Measurements from ENCODE around the gene ATRIP.
A peak's percentile ranks its signal among the peaks of the same experiment; 100 is the strongest.
"Not testable (repeated sequence)": the region's sequence is repeated elsewhere in the genome, so short reads cannot be mapped to it uniquely, and the experiment has no call there.

ATRIP gene

DNA sequence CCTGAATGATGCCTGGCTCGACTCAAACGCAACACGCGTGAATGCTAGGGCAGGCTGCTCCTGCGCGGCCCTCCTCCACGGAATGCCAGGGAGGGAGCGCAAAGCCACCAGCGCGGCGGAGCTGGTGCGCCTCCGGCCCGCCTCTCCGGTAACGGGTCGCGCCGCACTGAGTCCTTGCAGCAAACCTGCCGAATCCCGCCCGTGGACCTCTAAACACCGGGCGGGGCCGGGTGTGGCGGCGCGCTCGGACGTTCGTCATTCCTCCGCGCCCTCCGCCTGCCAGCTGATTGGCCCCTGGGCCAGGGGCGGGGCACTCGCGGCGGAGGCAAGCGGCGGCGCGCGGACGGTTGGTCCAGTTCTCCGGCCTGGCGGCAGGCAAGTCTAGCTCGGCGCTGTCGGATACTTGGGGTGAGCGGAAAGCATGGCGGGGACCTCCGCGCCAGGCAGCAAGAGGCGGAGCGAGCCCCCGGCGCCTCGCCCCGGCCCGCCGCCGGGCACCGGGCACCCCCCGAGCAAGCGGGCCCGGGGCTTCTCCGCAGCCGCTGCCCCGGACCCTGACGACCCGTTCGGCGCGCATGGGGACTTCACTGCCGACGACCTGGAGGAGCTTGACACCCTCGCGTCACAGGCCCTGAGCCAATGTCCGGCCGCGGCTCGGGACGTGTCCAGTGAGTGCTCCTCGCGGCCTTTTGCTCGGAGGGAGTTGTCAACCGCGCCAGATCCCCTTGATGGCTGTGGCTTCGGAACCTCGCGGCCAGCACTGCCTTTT, at the start of gene ATRIP:
TSS of gene ATRIP (plus strand) at position 313 of the 769 bp plus-strand sequence. CDS start at position 422, 109 bp downstream.
- peak; percentile 75 for DNase-seq (ENCODE audit: low read depth)

DNA sequence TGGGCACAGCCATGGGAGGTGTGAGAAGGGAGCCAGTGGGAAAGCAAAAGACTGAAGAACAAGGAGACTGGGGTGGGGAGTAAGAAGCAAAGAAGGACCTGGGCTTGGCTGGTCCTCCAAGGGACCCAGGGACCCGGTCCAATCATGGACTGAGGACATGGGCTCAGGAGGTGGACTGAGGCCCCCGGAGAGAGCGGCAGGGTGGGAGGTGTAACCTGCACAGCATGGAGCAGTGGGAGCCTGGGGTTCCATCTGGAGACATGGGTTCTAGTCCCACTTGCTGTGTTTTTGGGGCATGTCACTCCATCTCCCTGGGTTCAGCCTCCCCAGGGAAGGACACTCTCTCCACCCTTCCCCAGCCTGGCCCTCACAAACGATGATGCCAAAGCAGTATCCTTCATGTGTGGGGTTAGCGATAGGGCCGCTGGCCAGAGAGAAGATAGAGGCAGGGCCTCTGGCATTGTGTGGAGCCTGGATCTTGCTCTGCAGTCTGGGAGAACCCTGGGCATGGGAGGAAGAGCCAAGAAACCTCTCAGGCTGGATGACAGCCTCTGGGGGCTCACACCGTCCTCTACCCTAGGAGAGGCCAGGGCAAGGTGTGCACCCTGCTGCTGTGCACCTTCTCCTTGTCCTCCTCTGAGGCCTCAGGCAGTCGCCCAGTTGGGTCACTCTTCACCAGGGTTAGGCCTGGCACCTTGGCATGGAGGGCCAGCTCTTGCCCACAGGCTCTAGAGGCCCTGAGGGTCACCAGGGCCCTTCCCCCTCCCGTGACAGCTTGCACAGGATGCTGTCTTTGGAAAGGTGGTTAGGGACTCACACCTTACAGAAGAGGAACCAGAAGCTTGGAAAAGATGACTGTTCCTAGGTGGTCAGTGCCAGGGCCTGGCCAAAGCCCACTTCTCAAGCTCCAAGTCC, 48.5 kb upstream of the ATRIP start:
- DNase-seq (ENCODE audit: low read depth): no peak

DNA sequence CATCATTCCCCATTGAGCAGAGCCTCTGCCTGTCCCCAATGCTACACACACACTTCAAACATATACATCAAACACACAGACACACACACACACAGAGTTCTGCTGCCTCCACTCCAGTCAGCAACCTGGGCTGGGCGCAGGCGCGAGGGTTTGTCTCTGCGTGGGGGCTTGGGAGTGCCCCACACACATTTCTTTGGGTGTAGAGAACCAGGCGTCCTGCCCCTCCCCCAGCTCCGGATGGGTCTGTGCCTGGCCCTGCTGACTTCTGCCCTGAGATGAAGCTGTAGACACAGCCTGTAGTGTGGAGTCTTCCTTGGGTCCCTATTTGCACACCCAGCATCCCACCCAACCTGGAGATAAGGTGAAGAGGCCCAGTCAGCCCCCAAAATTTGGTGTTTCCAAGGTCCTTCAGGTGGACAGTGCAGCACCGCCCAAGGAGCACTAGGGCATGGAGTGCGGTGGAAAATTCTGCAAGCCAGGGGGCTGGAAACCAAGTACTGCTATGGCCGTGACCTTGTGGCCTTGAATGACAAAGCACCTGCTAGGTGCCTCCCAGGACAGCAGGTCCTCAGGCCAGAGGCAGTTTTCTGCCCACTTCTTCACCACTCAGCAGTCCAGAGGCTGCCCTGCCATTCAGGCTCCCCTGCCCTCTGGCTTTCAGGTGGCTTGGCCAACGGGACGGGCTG, 47.7 kb upstream of the ATRIP start:
- no peak for DNase-seq (ENCODE audit: low read depth)

DNA sequence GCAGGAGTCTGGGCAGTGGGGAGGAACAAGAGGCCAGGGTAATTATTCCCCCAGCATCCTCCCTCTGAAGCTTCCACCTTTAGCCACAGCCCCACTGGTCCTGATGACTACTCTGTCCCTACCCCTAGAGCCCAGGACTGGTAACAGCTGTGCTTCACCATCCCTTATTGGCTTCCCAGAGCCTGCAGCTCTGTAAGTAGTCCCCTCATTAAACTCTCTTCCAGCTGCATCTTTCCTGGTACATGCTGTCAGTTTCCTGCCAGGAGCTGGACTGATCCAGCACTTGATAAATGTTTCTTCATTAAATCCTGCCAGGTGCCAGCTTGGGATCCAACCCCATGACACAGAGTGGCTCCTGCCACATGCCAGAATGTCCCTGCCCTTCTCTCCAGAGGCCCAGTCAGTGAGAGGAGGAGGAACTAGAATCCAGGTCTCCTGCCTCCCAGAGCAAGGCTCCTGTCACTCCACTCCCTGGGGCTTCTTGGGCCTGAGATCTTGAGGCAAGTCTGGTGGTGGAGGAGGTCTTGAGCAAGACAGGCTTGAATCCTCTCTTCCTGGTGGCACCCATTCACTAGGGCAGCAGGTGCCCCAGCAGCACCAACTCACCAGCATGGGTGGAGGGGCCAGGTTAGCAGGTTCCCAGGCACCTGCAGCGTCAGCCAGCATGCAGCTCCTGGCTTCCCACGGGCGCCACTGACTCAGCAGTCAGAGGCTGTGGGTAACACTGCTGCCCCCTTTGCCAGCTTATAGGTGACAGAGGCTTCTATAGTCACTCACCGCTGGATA, 47.0 kb upstream of the ATRIP start:
- no peak for DNase-seq (ENCODE audit: low read depth)

DNA sequence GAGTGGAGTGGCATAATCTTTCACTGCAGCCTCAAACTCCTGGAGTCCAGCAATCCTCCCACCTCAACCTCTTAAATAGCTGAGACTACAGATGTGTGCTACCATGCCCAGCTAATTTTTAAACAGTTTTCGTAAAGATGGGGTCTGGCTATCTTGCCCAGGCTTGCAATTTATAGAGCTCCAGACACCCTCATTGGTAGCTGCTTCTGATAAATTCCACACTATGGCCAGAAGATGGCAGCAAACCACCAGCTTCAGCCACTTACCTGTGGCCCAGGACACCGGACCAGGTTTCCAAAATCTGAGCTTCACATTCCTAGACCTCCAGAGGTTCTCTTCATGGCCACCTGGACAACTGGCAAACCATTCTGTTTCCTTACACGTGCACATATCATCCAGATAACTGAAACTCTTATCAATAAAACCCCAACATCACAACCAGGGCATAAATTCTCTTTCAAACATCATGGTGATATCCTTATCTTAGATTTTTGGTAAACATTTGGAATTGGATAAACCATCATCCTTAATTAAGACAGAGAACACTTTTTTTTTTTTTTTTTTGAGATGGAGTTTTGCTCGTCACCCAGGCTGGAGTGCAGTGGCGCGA, 45.6 kb upstream of the ATRIP start:
- DNase-seq (ENCODE audit: low read depth): peak; percentile 46

DNA sequence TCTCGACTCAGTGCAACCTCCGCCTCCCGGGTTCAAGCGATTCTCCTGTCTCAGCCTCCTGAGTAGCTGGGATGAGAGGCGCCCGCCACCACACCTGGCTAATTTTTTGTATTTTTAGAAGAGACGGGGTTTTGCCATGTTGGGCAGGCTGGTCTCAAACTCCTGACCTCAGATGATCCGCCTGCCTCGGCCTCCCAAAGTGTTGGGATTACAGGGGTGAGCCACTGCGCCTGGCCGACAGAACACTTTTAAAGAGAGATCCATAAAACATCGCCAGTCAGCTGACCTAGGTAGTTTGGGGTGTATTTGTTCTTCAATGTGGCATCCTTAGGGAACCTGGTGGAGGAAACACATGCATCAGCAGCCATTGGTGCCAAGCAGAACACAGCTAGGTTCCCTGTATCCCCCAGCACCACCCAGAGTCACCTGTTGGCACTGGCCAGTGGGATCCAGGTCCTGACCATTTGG, 45.1 kb upstream of the ATRIP start:
- DNase-seq (ENCODE audit: low read depth): not testable (repeated sequence)

DNA sequence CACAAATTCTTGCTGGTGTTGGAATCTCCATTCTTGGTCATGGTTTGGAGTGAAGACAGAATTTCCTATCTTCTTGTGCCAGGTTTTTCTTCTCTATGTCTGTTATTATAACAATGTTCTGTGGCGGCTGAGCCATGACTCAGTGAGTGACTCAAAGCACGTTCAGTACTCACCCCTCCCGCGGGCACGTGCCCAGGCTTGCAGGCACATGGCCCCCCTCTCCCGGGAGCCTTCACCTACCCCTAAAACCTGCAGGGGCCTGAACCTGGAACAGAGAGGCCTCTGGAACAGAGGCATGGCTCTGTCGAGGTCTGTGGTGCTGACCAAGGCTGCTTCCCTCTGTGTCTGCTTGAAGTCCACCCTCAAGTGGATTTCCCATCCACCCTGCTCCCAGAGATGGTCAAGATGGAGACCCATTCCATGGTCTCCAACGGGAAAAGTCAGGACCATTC, 44.2 kb upstream of the ATRIP start:
- DNase-seq (ENCODE audit: low read depth): no peak

DNA sequence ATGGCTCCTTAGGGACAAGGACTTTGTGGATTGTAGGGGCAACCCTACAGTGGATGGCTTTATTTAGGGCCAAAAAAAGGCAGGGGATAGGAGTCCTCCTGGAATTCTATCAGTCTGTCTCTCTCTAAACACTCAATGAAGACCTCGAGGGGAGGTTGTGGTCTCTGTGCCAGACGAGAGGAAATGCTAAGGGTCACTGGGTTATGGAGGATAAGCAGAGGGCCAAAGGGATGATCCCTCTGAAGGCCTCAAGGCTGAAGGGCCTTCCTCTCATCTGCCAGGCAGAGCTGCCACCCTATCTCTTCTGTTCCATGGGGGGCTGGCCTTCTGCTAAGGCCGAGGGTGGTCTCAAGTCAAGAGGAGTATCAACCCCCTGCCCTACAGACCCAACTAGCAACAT, 43.6 kb upstream of the ATRIP start:
- no peak for DNase-seq (ENCODE audit: low read depth)

DNA sequence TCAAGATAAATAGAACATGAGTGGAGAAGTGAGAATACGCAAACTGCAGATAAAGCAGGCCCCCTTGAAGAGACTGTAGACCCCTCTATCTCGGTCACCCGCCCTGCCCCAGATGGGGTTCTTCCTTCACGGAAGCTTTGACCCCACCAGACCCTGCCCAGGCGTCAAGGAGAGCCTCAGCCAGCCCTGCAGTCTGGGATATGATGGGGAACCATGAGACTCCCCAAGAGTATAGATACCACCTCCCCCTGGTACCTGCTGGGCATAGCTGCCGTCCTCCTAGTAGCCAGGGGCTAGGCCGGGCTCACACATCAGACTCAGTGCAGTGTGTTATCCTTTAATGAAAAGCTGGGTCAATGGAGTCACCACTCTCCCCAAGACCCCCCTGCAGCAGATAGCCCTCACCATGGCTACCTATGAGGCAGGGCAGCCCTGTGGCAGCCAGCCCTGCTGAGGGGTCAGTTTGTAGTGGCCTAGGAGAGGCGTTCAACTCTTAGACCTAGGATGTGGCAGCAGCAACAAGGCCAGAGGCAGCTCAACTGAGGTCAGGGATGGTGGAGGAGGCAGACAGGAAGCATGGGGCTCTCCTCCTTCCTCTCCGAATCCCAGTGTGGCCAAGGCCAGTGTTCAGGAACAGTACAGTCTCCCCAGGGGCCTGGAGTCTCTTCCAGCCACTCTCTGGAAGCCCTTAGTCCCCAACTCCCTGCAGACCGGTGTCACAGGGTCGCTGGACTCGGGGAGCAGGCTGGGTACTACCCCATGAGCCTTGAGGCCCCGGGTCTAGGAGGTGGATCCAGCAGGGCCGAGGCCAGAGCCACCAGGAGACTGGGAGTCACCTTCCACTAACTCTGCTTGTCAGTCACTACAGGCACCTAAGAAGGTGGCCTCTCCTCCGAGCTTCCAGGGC, 42.8 kb upstream of the ATRIP start:
- DNase-seq (ENCODE audit: low read depth): no peak

DNA sequence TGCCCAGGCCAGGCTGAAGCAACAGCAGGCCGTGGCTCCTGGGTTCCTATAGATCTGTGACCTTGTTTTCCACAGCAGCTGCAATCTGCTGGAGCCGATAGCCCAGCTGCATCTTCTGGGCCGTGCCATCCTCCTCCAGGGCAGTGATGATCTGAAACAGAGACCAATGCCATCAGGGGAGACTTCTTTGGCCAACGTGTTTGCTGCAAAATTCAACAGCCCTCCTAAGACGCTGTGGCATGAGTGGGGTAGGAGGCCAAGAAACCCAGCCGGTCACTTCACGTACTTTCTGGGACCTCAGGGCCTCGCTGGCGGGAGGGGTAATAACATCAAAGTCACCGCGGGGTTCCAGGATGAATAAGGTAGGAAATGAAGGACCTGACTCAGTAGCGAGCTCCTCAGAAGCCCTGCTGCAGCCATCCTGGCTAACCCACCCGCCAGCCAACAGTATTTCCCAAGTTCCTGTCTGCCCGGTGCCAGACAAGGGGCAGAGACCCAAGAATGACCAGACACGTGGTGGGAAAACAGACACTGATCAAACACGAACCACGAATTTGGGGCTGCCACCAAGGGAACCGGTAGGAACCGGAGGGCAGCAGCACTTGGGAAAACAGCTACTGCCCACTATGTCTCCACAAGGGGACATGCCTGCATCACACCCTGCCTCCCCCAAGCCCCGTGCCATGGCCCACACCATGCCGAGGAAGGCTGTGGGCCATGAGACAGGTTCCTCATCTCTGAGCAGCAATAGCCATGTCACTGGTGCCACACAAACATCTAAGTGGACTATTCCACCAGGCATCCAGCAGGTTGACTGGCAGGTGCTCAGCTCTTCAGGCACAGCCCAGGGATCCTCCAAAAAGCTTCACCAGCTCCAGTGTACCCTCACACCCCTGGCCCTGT, 41.8 kb upstream of the ATRIP start:
- DNase-seq (ENCODE audit: low read depth): no peak

DNA sequence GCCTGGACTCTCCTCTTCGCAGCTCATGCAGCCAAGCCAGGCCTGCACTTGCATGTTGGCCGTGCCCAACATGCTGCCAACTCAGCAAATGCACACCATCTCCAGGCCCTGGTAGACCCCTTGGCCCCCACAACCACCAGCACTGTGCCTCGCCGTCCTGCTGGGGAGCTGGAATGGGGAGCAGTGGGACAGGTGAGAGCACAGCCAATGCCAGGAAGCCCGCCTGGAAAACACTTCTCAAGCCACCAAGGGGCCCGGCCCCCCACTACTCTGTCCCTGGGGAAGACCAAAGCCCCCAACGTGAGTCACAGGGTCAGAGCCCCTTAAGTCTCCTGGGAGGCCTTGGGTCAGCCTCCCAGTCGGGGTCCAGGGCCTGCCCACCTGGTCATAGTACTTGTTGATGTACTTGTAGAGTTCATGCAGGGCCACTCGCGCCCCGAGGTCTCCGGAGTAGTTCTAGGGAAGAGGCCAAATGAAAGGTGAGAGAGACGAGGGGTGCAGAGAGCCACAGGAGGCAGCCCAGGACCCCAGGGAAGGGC, 41.1 kb upstream of the ATRIP start:
- DNase-seq (ENCODE audit: low read depth): no peak

DNA sequence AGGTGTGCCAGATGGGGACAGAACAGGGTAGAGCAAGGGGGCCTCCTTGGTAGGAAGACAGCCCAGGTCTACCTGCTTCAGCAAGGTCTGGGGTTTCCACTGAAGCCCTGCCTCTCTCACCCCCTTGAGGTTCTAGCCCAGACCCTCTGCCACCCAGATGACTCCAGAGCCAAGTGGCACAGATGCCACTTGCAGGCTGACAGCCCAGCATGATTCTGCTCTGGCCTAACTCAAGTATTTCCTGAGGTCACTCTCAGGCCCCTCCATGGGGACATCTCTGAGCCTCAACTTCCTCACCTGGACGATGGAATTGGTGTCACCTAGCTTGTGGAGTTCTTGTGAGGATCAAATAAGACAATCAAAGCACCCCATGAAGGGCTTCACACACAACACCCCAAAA, 40.6 kb upstream of the ATRIP start:
- no peak for DNase-seq (ENCODE audit: low read depth)

DNA sequence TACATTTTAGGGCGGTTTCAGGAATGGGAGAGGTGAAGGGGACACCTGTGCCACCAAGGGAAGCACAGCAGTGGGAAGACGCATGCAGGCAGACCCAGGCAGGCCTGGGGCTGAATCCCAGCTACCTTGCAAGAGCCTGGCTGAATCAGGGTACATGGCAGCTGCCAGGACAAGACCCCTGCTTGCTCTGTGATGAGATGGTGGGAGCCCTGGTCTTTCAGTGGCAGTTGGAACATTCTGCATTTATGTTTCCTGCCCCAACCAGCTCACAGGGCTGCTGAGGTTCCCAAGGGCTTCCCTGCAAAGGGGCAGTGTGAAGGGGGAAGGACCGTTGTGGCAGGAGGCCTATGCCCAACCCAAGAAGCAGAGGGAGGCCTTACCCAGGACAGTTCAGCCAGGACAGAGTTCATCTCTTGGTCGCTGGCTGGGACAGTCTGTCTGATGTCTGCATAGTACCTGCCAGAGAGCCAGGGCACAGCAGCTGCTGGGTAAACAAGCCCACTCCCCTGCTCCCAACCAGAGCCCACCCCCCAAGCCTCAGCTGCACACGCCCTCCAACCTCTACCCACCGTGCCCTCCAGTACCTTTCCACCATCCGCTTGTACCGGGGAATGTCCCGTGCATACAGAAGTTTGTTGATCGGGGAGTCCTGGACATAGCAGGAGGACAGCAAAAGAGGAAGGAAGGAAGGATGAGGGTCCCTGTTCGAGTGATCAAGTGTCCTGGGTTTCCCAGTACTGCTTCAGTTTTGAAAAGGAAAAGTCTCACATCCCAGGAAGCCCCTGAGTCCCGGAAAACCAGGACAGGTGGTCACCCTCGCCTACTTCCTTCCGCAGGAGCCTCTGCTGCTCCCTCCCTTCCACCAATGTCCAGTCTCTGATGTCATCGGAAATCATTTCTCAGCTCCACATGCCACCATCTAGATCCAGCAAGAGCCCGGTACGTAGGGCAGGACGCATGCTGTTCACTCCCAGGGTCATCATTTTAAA, 39.8 kb upstream of the ATRIP start:
- DNase-seq (ENCODE audit: low read depth): no peak

DNA sequence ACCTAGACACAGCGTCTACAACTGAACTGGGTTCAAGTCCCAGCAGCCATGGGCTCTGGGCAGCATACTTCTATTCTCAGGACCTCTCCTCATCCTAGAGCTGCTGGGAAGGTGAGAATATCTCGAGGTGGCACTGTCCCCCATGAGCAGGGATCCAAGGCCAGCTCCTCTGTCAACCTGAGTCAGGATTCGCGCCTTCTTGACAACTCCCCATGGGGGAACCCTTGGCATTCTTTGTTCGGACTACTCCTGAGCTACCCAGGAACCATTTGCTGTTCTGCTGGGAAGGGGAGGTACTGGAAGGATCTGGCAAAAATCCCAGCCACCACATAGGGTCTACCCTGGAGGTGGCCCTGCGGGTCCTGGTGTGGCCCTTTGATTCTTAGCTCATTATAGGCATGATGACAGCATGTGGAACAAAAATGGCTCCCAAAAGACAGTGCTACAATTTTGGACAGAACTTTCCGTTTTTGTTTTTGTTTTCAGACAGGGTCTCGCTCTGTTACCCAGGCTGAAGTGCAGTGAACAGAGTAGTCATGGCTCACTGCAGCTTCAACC, 38.9 kb upstream of the ATRIP start:
- no peak for DNase-seq (ENCODE audit: low read depth)

DNA sequence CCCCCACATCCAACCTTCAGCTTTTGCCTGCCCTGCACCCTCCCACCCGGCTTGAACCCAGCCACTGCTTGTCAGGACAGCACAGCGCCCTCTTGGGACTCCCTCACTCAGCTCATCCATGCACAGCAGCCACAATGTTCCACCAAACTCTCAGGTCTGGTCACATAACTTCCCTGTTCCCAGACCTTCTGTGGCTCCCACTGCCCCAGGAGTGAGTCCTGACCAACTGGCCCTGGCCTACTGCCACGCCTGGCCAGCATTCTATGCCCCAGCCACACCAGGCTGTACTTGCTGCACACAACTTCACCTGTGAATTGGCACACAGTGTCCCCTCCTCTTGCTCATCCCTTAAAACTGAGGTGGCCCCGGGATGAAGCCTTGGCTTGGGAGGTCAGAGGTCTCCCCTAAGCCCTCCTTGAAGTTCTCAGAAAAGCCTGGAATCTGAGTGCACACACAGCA, 37.7 kb upstream of the ATRIP start:
- no peak for DNase-seq (ENCODE audit: low read depth)

DNA sequence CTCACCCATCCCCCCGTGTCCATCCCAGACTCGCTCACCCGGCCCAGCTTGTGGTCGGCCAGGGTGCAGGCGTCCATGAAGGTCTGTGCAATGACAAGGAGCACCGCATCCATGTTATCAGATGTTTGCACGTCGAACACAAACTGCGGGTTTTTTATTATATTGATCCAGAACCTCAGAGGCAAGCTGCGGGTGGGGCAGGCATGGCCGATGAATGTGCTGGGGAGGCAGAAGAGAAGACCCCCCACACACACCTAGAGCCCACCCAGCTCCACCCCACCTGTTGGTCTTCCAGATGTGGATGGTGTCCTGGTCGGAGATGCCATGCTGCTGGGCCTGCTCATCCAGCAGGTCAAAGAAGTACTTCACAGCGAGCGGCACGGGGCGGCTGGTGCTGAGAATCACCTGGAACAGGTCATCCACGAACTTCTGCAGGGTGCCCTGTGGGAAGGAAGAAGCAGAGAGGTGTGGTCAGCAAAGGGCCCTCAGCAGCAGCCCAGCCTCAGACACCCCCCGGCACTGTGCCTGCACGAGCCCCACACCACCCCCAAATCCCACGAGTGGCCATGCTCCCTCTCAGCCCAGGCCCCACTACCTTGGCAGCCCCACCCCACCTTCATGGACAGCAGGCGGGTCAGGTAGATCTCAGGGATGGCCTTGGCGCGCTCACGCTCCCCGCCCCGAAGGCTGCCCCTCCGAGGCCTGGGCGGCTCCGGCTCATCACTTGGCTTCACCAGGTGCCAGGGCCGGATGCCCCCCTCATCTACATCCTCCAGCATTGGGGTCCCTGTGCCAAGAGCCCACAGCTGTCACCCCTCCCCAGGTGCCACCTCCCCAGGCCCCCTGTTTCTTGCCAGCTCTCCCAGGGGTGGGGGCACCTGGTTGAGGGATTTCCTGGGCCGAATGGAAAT, 37.0 kb upstream of the ATRIP start:
- DNase-seq (ENCODE audit: low read depth): no peak
